HepG2 (cell line): Measurements from ENCODE around the gene ZNF79. TPM values are rescaled to one million over a fixed set of nuclear protein-coding genes. Genes with fewer than 3 reads are reported as not detected.

Source experiments
- CENPT ChIP-seq: sonication (generic); formaldehyde crosslinking; IDR thresholded peaks from 2 replicates; pipeline ENCODE4 v1.8.0; 2022; ENCODE audit warnings: low read depth, mild to moderate bottlenecking, moderate library complexity, missing genetic modification reagents
- CSRNP2 ChIP-seq: sonication (generic); formaldehyde crosslinking; conservative IDR thresholded peaks from 2 replicates; pipeline ENCODE4 v1.8.0; 2022; ENCODE audit warnings: low read depth, missing genetic modification reagents
- DMAP1 ChIP-seq: IDR thresholded peaks from 2 replicates; pipeline ENCODE4 v1.6.1; 2016
- GLI4 ChIP-seq: sonication (generic); formaldehyde crosslinking; IDR thresholded peaks from 2 replicates; pipeline ENCODE4 v1.5.1; 2020; ENCODE audit warnings: missing genetic modification reagents, mild to moderate bottlenecking, moderate library complexity, borderline replicate concordance
- IRF9 ChIP-seq: sonication (generic); formaldehyde crosslinking; IDR thresholded peaks from 2 replicates; pipeline ENCODE4 v1.8.0; 2022; ENCODE audit warnings: missing genetic modification reagents, mild to moderate bottlenecking, borderline replicate concordance
- SRSF4 ChIP-seq: fragments of 200-400 bp; formaldehyde crosslinking; IDR thresholded peaks from one replicate; pipeline ENCODE4 v1.6.1; 2018; ENCODE audit warnings: mild to moderate bottlenecking, low read depth, low read length, moderate library complexity; ENCODE audit not compliant: poor library complexity, severe bottlenecking
- SSRP1 ChIP-seq: IDR thresholded peaks from 2 replicates; pipeline ENCODE4 v1.6.1; 2016; ENCODE audit warnings: control low read depth
- ZFP90 ChIP-seq: sonication (generic); formaldehyde crosslinking; IDR thresholded peaks from 2 replicates; pipeline ENCODE4 v1.8.0; 2022; ENCODE audit warnings: missing genetic modification reagents, mild to moderate bottlenecking, inconsistent platforms, borderline replicate concordance
- ZNF296 ChIP-seq: sonication (generic); formaldehyde crosslinking; conservative IDR thresholded peaks from 2 replicates; pipeline ENCODE4 v1.5.0; 2020; ENCODE audit warnings: mild to moderate bottlenecking, missing genetic modification reagents
- ZNF432 ChIP-seq: sonication (generic); formaldehyde crosslinking; IDR thresholded peaks from 2 replicates; pipeline ENCODE4 v1.5.0; 2020; ENCODE audit warnings: missing genetic modification reagents, mild to moderate bottlenecking, borderline replicate concordance
- ZNF446 ChIP-seq: sonication (generic); formaldehyde crosslinking; IDR thresholded peaks from 2 replicates; pipeline ENCODE4 v1.5.0; 2020; ENCODE audit warnings: mild to moderate bottlenecking, missing genetic modification reagents
- ZSCAN22 ChIP-seq: sonication (generic); formaldehyde crosslinking; IDR thresholded peaks from 2 replicates; pipeline ENCODE4 v1.4.0; 2020; ENCODE audit warnings: mild to moderate bottlenecking, missing genetic modification reagents
- polyA plus RNA-seq, 8 experiments: library from polyadenylated mRNA; depleted of rRNA in 3 of 8; stranded (reverse) in 7 of 8; unstranded in 1 of 8; fragments of >200 nt; fragmentation: Illumina TruSeq in 4 of 8; extraction: Trizol in 4 of 8; gene quantifications; 2 replicates each; pipeline versions ENCODE4 v1.2.1 to v1.2.3, GENCODE V29; 2011 to 2016; ENCODE audit warnings: low read depth in 4 of 8, missing spikeins in 1 of 8, mixed read lengths in 1 of 8; ENCODE audit not compliant: insufficient read depth in 1 of 8
- total RNA-seq, 5 experiments: library from RNA; depleted of rRNA; stranded (reverse); fragments of >200 nt; fragmentation: Illumina TruSeq; extraction: Trizol; gene quantifications; 2 replicates each; pipeline ENCODE4 v1.2.3, GENCODE V29; 2016; ENCODE audit warnings: low read depth in 1 of 5
- TF ChIP-seq, protein P1 (sequence below): sonication (generic); formaldehyde crosslinking; IDR thresholded peaks from 2 replicates; pipeline ENCODE4 v1.8.0; 2022; ENCODE audit warnings: mild to moderate bottlenecking, missing genetic modification reagents; ENCODE audit not compliant: insufficient replicate concordance
- TF ChIP-seq, protein P2 (sequence below): sonication (generic); formaldehyde crosslinking; IDR thresholded peaks from 2 replicates; pipeline ENCODE4 v1.4.0; 2020; ENCODE audit warnings: missing genetic modification reagents
- TF ChIP-seq, protein P3 (sequence below): sonication (generic); formaldehyde crosslinking; IDR thresholded peaks from 2 replicates; pipeline ENCODE4 v1.4.0; 2020; ENCODE audit warnings: missing genetic modification reagents
- TF ChIP-seq, protein P4 (sequence below): sonication (generic); formaldehyde crosslinking; IDR thresholded peaks from 2 replicates; pipeline ENCODE4 v1.5.0; 2020; ENCODE audit warnings: mild to moderate bottlenecking, low read depth, missing genetic modification reagents, borderline replicate concordance
- TF ChIP-seq, protein P5 (sequence below): sonication (generic); formaldehyde crosslinking; IDR thresholded peaks from 2 replicates; pipeline ENCODE4 v1.4.0; 2020; ENCODE audit warnings: missing genetic modification reagents; ENCODE audit errors: not compliant biosample characterization

The ZNF79 gene
- total and polyA plus RNA-seq, 2 of the 13 experiments (the other 11 are each of a cell fraction or from before 2014, with no cell fraction given), result 3.7 to 8.1 TPM

- no peak; the same call in none of the 2 replicates for TF ChIP-seq ZFP90 (CRISPR knock-in tag)
- TF ChIP-seq CSRNP2, result no peak
- TF ChIP-seq ZNF446 (CRISPR knock-in tag), result peak; percentile 82
- peak; percentile 87; the same call in 1 of the 2 replicates for TF ChIP-seq SSRP1
- TF ChIP-seq ZNF296 (CRISPR knock-in tag), result no peak
- TF ChIP-seq GLI4 (CRISPR knock-in tag), result no peak; the same call in 1 of the 2 replicates
- no peak for TF ChIP-seq ZNF432 (CRISPR knock-in tag)
- TF ChIP-seq, protein P1, sequence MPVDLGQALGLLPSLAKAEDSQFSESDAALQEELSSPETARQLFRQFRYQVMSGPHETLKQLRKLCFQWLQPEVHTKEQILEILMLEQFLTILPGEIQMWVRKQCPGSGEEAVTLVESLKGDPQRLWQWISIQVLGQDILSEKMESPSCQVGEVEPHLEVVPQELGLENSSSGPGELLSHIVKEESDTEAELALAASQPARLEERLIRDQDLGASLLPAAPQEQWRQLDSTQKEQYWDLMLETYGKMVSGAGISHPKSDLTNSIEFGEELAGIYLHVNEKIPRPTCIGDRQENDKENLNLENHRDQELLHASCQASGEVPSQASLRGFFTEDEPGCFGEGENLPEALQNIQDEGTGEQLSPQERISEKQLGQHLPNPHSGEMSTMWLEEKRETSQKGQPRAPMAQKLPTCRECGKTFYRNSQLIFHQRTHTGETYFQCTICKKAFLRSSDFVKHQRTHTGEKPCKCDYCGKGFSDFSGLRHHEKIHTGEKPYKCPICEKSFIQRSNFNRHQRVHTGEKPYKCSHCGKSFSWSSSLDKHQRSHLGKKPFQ (CRISPR knock-in tag), result no peak
- peak; percentile 97 for TF ChIP-seq DMAP1 (CRISPR knock-in tag)
- no peak for TF ChIP-seq CENPT (CRISPR knock-in tag)
- TF ChIP-seq ZSCAN22, result peak; percentile 81
- TF ChIP-seq, protein P2, sequence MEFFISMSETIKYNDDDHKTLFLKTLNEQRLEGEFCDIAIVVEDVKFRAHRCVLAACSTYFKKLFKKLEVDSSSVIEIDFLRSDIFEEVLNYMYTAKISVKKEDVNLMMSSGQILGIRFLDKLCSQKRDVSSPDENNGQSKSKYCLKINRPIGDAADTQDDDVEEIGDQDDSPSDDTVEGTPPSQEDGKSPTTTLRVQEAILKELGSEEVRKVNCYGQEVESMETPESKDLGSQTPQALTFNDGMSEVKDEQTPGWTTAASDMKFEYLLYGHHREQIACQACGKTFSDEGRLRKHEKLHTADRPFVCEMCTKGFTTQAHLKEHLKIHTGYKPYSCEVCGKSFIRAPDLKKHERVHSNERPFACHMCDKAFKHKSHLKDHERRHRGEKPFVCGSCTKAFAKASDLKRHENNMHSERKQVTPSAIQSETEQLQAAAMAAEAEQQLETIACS (CRISPR knock-in tag), result 0 out of 2 replicates have a peak, but pooled peaks have one; percentile 48
- TF ChIP-seq SRSF4, result no peak
- TF ChIP-seq, protein P3, sequence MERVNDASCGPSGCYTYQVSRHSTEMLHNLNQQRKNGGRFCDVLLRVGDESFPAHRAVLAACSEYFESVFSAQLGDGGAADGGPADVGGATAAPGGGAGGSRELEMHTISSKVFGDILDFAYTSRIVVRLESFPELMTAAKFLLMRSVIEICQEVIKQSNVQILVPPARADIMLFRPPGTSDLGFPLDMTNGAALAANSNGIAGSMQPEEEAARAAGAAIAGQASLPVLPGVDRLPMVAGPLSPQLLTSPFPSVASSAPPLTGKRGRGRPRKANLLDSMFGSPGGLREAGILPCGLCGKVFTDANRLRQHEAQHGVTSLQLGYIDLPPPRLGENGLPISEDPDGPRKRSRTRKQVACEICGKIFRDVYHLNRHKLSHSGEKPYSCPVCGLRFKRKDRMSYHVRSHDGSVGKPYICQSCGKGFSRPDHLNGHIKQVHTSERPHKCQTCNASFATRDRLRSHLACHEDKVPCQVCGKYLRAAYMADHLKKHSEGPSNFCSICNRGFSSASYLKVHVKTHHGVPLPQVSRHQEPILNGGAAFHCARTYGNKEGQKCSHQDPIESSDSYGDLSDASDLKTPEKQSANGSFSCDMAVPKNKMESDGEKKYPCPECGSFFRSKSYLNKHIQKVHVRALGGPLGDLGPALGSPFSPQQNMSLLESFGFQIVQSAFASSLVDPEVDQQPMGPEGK (CRISPR knock-in tag), result peak; percentile 58; the same call in 1 of the 2 replicates
- TF ChIP-seq, protein P4, sequence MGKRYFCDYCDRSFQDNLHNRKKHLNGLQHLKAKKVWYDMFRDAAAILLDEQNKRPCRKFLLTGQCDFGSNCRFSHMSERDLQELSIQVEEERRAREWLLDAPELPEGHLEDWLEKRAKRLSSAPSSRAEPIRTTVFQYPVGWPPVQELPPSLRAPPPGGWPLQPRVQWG (CRISPR knock-in tag), result no peak
- peak; percentile 91 for TF ChIP-seq IRF9
- TF ChIP-seq, protein P5, sequence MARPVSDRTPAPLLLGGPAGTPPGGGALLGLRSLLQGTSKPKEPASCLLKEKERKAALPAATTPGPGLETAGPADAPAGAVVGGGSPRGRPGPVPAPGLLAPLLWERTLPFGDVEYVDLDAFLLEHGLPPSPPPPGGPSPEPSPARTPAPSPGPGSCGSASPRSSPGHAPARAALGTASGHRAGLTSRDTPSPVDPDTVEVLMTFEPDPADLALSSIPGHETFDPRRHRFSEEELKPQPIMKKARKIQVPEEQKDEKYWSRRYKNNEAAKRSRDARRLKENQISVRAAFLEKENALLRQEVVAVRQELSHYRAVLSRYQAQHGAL (CRISPR knock-in tag), result peak; percentile 73
Observed at GRCh38 chr9:127450830-127451607, 26.8 kb downstream of the ZNF79 start, which contains the start of the genes LRSAM1 and RPL12 (continued).
